Prostate gland (tissue), 2 donors: ENCODE data around the gene SNUPN. TPM values are rescaled to one million over a fixed set of nuclear protein-coding genes. Genes with fewer than 3 reads are reported as not detected.

Experiments
- DNase-seq: peaks from one replicate; pipeline ENCODE4 v3.0.0-alpha.2; 2019; ENCODE audit warnings: low spot score
- H3K27ac ChIP-seq, 2 donors: fragments of 200-600 bp; sonication (generic); 2 replicates each; pipeline ENCODE4 v1.5.1; 2017 to 2019
- H3K27me3 ChIP-seq: fragments of 200-600 bp; sonication (generic); replicated peaks from 2 replicates; pipeline ENCODE4 v1.5.1; 2019; ENCODE audit not compliant: insufficient read depth
- H3K36me3 ChIP-seq, 2 donors: fragments of 200-600 bp; sonication (generic); 1 replicate in 1 of 2; 2 replicates in 1 of 2; pipeline versions ENCODE4 v1.5.1 to v1.8.1; 2017 to 2019
- H3K4me1 ChIP-seq: fragments of 200-600 bp; sonication (generic); replicated peaks from 2 replicates; pipeline ENCODE4 v1.5.1; 2019
- H3K4me3 ChIP-seq, 2 donors: fragments of 200-600 bp; sonication (generic); 2 replicates each; pipeline ENCODE4 v1.5.1; 2017 to 2019
- H3K9me3 ChIP-seq: fragments of 200-600 bp; sonication (generic); 2 replicates; pipeline ENCODE4 v1.5.1; 2017
- CTCF ChIP-seq, 4 experiments: fragments of 200-600 bp in 2 of 4; fragments of 450-650 bp in 2 of 4; sonication (generic) in 2 of 4; IDR thresholded peaks; 1 replicate in 3 of 4; 2 replicates in 1 of 4; pipeline ENCODE4 v1.5.1; 2016 to 2019; ENCODE audit warnings: antibody characterized with exemption in 4 of 4, mild to moderate bottlenecking in 2 of 4, moderate library complexity in 2 of 4
- POLR2A ChIP-seq: fragments of 450-650 bp; IDR thresholded peaks from one replicate; pipeline ENCODE4 v1.6.1; 2016; ENCODE audit warnings: antibody characterized with exemption, mild to moderate bottlenecking
- POLR2AphosphoS5 ChIP-seq: sonication (generic); formaldehyde crosslinking; IDR thresholded peaks from one replicate; pipeline ENCODE4 v1.6.1; 2017; ENCODE audit warnings: antibody characterized with exemption
- WGBS: methylation state at CpG from one replicate; pipeline ENCODE4 v1.1.5; 2018; 5-methylcytosine and 5-hydroxymethylcytosine counted together
- intact Hi-C: fragments of 100-400 bp; cut with DNase I; formaldehyde crosslinking; loops from one replicate; pipeline ENCODE4 v1.14.2; 2022
- total RNA-seq, 2 donors: library from RNA; depleted of rRNA; stranded (reverse); fragments of >200 nt; gene quantifications; one replicate each; pipeline ENCODE4 v1.1.0, GENCODE V29; 2016

Gene SNUPN
- total RNA-seq, 2 donors from 2014 or later, result 17.7 to 21.6 TPM

- intact Hi-C loops, result no loop called here
- H3K9me3 ChIP-seq, result no peaks in the 10 kb centered on the region
- no peak for DNase-seq
- no peaks in the 10 kb centered on the region for H3K36me3 ChIP-seq
- no peak overlapping the region for H3K4me3 ChIP-seq
- H3K4me1 ChIP-seq, result no peaks in the 10 kb centered on the region
- H3K27ac ChIP-seq, result no peak overlapping the region
- no peaks in the 10 kb centered on the region for H3K27me3 ChIP-seq
- TF ChIP-seq CTCF (IDR thresholded peaks at IDR 0.05), result no peak
- no peak for TF ChIP-seq POLR2A
- no peak for TF ChIP-seq POLR2AphosphoS5
Observed at GRCh38 chr15:75554717-75555116, 70.8 kb downstream of the SNUPN start.

GRCh38 chr15:75553659-75554058 lies 71.9 kb downstream of the SNUPN start:
- H3K36me3 ChIP-seq, result no peaks in the 10 kb centered on the region
- no peak for DNase-seq
- H3K27me3 ChIP-seq, result no peaks in the 10 kb centered on the region
- H3K4me1 ChIP-seq, result no peaks in the 10 kb centered on the region
- intact Hi-C loops, result no loop called here
- no peak overlapping the region for H3K4me3 ChIP-seq
- H3K9me3 ChIP-seq, result no peaks in the 10 kb centered on the region
- TF ChIP-seq POLR2AphosphoS5 (no peak), POLR2A (no peak), CTCF (IDR thresholded peaks at IDR 0.05) (no peak)
- no peak overlapping the region for H3K27ac ChIP-seq

GRCh38 chr15:75551091-75551490 lies 74.4 kb downstream of the SNUPN start:
- H3K9me3 ChIP-seq, result no peaks in the 10 kb centered on the region
- no peaks in the 10 kb centered on the region for H3K36me3 ChIP-seq
- TF ChIP-seq POLR2A, result no peak
- no peak for TF ChIP-seq CTCF (IDR thresholded peaks at IDR 0.05)
- TF ChIP-seq POLR2AphosphoS5, result no peak
- intact Hi-C loops, result no loop called here
- WGBS, result 85% methylated on average over 4 of the region's 4 CpGs
- no peak overlapping the region for H3K27ac ChIP-seq
- no peak overlapping the region for H3K4me3 ChIP-seq
- H3K27me3 ChIP-seq, result no peaks in the 10 kb centered on the region
- no peak for DNase-seq
- no peaks in the 10 kb centered on the region for H3K4me1 ChIP-seq

Other genes with a start within 250 kb of the SNUPN start
- 10 to 100 TPM; 51.0 to 98.6 TPM for gene SIN3A, start 174.0 kb downstream of the SNUPN start, total RNA-seq
- 10 to 100 TPM; 19.3 to 22.3 TPM for gene PTPN9, start 46.4 kb downstream of the SNUPN start, total RNA-seq
- gene IMP3, start 14.5 kb upstream of the SNUPN start, total RNA-seq, result 100 to 1,000 TPM; 125 to 277 TPM
- 10 to 100 TPM; 23.6 to 25.6 TPM for gene SNX33, start 22.2 kb upstream of the SNUPN start, total RNA-seq
- 10 to 100 TPM; 14.3 to 29.4 TPM for gene CSPG4, start 87.1 kb upstream of the SNUPN start, total RNA-seq
- gene UBE2Q2, start 217.7 kb upstream of the SNUPN start, total RNA-seq, result 10 to 100 TPM; 33.1 to 67.5 TPM